Measurements from ENCODE around the gene TOM1L1.

The TOM1L1 gene

DNA sequence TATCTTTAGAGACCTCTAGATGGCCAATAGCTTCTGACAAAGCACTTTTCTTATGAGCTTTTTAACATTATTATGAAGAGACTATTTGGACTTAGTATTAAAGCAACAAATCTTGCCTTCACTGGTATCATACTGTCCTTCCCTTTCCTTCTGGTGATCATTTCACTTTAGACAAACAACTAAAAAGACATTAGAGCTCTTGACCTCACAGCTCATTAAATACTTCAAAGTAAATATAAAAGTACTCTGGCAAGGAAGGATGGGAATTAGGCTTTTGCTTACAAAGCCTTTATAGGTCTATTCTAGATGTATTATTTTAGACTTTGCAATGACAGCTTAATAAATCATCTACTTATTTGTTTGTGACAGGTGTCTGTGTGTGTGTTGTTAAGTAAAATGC lies 79.0 kb downstream of the TOM1L1 start:
- H2BK5ac ChIP-seq (ENCODE audit: low read length), result no peak overlapping the region
- H3K4me1 ChIP-seq (ENCODE audit: control insufficient read depth in 2 of 2, insufficient read depth in 1 of 2, low read depth in 1 of 2, low read length in 2 of 2), result no peaks in the 10 kb centered on the region
- H3K4me3 ChIP-seq (ENCODE audit: low read length in 2 of 2), result no peak overlapping the region
- H3K9ac ChIP-seq (ENCODE audit: low read depth, low read length, poor library complexity), result no peak overlapping the region
- H3K4ac ChIP-seq (ENCODE audit: low read length), result no peak overlapping the region
- H2BK120ac ChIP-seq (ENCODE audit: low read depth, low read length), result no peak overlapping the region
- no peak overlapping the region for H3K14ac ChIP-seq (ENCODE audit: low read length)
- DNase-seq (ENCODE audit: low spot score), result no peak
- H3K27me3 ChIP-seq (ENCODE audit: control insufficient read depth in 3 of 3, insufficient read depth in 3 of 3, low read depth in 1 of 3, low read length in 3 of 3), result no peaks in the 10 kb centered on the region
- peaks cover 4 to 32% of the 10 kb centered on the region in 2 donors for H3K9me3 ChIP-seq (replicated peaks in 1 of 2; ENCODE audit: control insufficient read depth in 2 of 2, insufficient read depth in 1 of 2, low read depth in 1 of 2, low read length in 2 of 2)
- H2AK5ac ChIP-seq (ENCODE audit: low read depth, low read length), result no peak overlapping the region
- H3K4me2 ChIP-seq (ENCODE audit: insufficient read depth, low read length, poor library complexity, severe bottlenecking), result no peak overlapping the region
- H2BK15ac ChIP-seq (ENCODE audit: low read length), result no peak overlapping the region
- peaks cover 0 to under 1% of the 10 kb centered on the region in 2 donors for H3K36me3 ChIP-seq (replicated peaks in 1 of 2; ENCODE audit: control insufficient read depth in 2 of 2, insufficient read depth in 2 of 2, low read length in 2 of 2)
- H3K18ac ChIP-seq (ENCODE audit: low read length), result no peak overlapping the region
- H4K91ac ChIP-seq (ENCODE audit: low read depth, low read length, poor library complexity), result no peak overlapping the region
- no peak overlapping the region for H4K8ac ChIP-seq (ENCODE audit: low read depth, low read length)
- H2BK12ac ChIP-seq (ENCODE audit: low read length), result no peak overlapping the region
- no peak overlapping the region for H2AFZ ChIP-seq (ENCODE audit: low read length)
- no peak overlapping the region for H3K27ac ChIP-seq (replicated peaks; ENCODE audit: low read length)
- H3K23ac ChIP-seq (ENCODE audit: low read depth, low read length, poor library complexity), result no peak overlapping the region
- H3K79me1 ChIP-seq (ENCODE audit: low read depth, low read length), result peaks cover 3% of the 10 kb centered on the region

GRCh38 chr17:54980375-54980774 lies 79.7 kb downstream of the TOM1L1 start:
- Histone ChIP-seq H2BK5ac (ENCODE audit: low read length) (no peak overlapping the region), H4K8ac (ENCODE audit: low read depth, low read length) (no peak overlapping the region), H3K14ac (ENCODE audit: low read length) (no peak overlapping the region), H3K18ac (ENCODE audit: low read length) (no peak overlapping the region), H3K27ac (replicated peaks; ENCODE audit: low read length) (no peak overlapping the region), H2BK120ac (ENCODE audit: low read depth, low read length) (no peak overlapping the region), H2AFZ (ENCODE audit: low read length) (no peak overlapping the region), H3K4me2 (ENCODE audit: insufficient read depth, low read length, poor library complexity, severe bottlenecking) (no peak overlapping the region), H3K4me3 (ENCODE audit: low read length in 2 of 2) (no peak overlapping the region), H3K36me3 (replicated peaks in 1 of 2; ENCODE audit: control insufficient read depth in 2 of 2, insufficient read depth in 2 of 2, low read length in 2 of 2) (no peaks in the 10 kb centered on the region), H3K27me3 (ENCODE audit: control insufficient read depth in 3 of 3, insufficient read depth in 3 of 3, low read depth in 1 of 3, low read length in 3 of 3) (no peaks in the 10 kb centered on the region), H3K79me1 (ENCODE audit: low read depth, low read length) (peaks cover 3% of the 10 kb centered on the region), H3K4me1 (ENCODE audit: control insufficient read depth in 2 of 2, insufficient read depth in 1 of 2, low read depth in 1 of 2, low read length in 2 of 2) (no peaks in the 10 kb centered on the region), H3K23ac (ENCODE audit: low read depth, low read length, poor library complexity) (no peak overlapping the region), H3K9me3 (replicated peaks in 1 of 2; ENCODE audit: control insufficient read depth in 2 of 2, insufficient read depth in 1 of 2, low read depth in 1 of 2, low read length in 2 of 2) (peaks cover 4 to 29% of the 10 kb centered on the region in 2 donors), H2AK5ac (ENCODE audit: low read depth, low read length) (no peak overlapping the region), H3K4ac (ENCODE audit: low read length) (no peak overlapping the region), H4K91ac (ENCODE audit: low read depth, low read length, poor library complexity) (no peak overlapping the region), H2BK12ac (ENCODE audit: low read length) (no peak overlapping the region), H2BK15ac (ENCODE audit: low read length) (no peak overlapping the region), H3K9ac (ENCODE audit: low read depth, low read length, poor library complexity) (no peak overlapping the region)
- no peak for DNase-seq (ENCODE audit: low spot score)
- no CpG with 5 or more reads among the region's 3 CpGs for WGBS, 2 donors (ENCODE audit: extremely low coverage in 2 of 2, insufficient read length in 2 of 2, insufficient replicate concordance in 1 of 2)

DNA sequence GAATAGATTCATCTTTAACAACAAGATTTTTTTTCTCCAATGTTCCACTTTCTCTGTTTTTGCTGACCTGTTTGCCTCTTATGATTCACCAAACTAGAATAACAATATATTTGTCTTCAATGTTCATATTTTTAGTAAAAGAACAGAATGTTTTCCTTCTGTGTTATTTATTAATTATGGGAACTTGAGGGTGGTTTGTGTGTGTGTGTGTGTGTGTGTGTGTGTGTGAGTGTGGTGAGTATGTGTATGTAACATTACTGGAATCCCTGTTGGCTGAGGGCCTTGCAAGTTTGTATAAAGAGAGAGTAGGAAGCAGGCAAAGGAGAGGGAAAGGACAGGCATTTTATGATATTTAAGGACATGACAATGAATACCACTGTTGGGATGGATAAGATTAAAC lies 81.7 kb downstream of the TOM1L1 start:
- no peak overlapping the region for H2BK15ac ChIP-seq (ENCODE audit: low read length)
- H2BK5ac ChIP-seq (ENCODE audit: low read length), result no peak overlapping the region
- no peaks in the 10 kb centered on the region for H3K27me3 ChIP-seq (ENCODE audit: control insufficient read depth in 3 of 3, insufficient read depth in 3 of 3, low read depth in 1 of 3, low read length in 3 of 3)
- no peak overlapping the region for H4K91ac ChIP-seq (ENCODE audit: low read depth, low read length, poor library complexity)
- no peak overlapping the region for H3K9ac ChIP-seq (ENCODE audit: low read depth, low read length, poor library complexity)
- peaks cover 2% of the 10 kb centered on the region for H3K79me1 ChIP-seq (ENCODE audit: low read depth, low read length)
- H3K36me3 ChIP-seq (replicated peaks in 1 of 2; ENCODE audit: control insufficient read depth in 2 of 2, insufficient read depth in 2 of 2, low read length in 2 of 2), result peaks cover 0 to 13% of the 10 kb centered on the region in 2 donors
- H3K18ac ChIP-seq (ENCODE audit: low read length), result no peak overlapping the region
- H3K4me2 ChIP-seq (ENCODE audit: insufficient read depth, low read length, poor library complexity, severe bottlenecking), result no peak overlapping the region
- H3K4me3 ChIP-seq (ENCODE audit: low read length in 2 of 2), result no peak overlapping the region
- H2AK5ac ChIP-seq (ENCODE audit: low read depth, low read length), result no peak overlapping the region
- H3K4ac ChIP-seq (ENCODE audit: low read length), result no peak overlapping the region
- no peak for DNase-seq (ENCODE audit: low spot score)
- H4K8ac ChIP-seq (ENCODE audit: low read depth, low read length), result no peak overlapping the region
- peaks cover 2 to 17% of the 10 kb centered on the region in 2 donors for H3K9me3 ChIP-seq (replicated peaks in 1 of 2; ENCODE audit: control insufficient read depth in 2 of 2, insufficient read depth in 1 of 2, low read depth in 1 of 2, low read length in 2 of 2)
- H3K4me1 ChIP-seq (ENCODE audit: control insufficient read depth in 2 of 2, insufficient read depth in 1 of 2, low read depth in 1 of 2, low read length in 2 of 2), result no peaks in the 10 kb centered on the region
- no peak overlapping the region for H2BK120ac ChIP-seq (ENCODE audit: low read depth, low read length)
- no peak overlapping the region for H3K23ac ChIP-seq (ENCODE audit: low read depth, low read length, poor library complexity)
- no peak overlapping the region for H3K14ac ChIP-seq (ENCODE audit: low read length)
- H3K27ac ChIP-seq (replicated peaks; ENCODE audit: low read length), result no peak overlapping the region
- no peak overlapping the region for H2AFZ ChIP-seq (ENCODE audit: low read length)
- no peak overlapping the region for H2BK12ac ChIP-seq (ENCODE audit: low read length)

GRCh38 chr17:54983260-54983659 lies 82.6 kb downstream of the TOM1L1 start:
- Histone ChIP-seq H3K4me2 (ENCODE audit: insufficient read depth, low read length, poor library complexity, severe bottlenecking) (no peak overlapping the region), H2AFZ (ENCODE audit: low read length) (no peak overlapping the region), H4K8ac (ENCODE audit: low read depth, low read length) (no peak overlapping the region), H2BK12ac (ENCODE audit: low read length) (no peak overlapping the region), H3K36me3 (replicated peaks in 1 of 2; ENCODE audit: control insufficient read depth in 2 of 2, insufficient read depth in 2 of 2, low read length in 2 of 2) (peaks cover 0 to 19% of the 10 kb centered on the region in 2 donors), H2AK5ac (ENCODE audit: low read depth, low read length) (no peak overlapping the region), H2BK15ac (ENCODE audit: low read length) (no peak overlapping the region), H2BK120ac (ENCODE audit: low read depth, low read length) (no peak overlapping the region), H3K18ac (ENCODE audit: low read length) (no peak overlapping the region), H3K27ac (replicated peaks; ENCODE audit: low read length) (no peak overlapping the region), H2BK5ac (ENCODE audit: low read length) (no peak overlapping the region), H3K4me1 (ENCODE audit: control insufficient read depth in 2 of 2, insufficient read depth in 1 of 2, low read depth in 1 of 2, low read length in 2 of 2) (no peaks in the 10 kb centered on the region), H3K9me3 (replicated peaks in 1 of 2; ENCODE audit: control insufficient read depth in 2 of 2, insufficient read depth in 1 of 2, low read depth in 1 of 2, low read length in 2 of 2) (peaks cover 2 to 17% of the 10 kb centered on the region in 2 donors), H3K23ac (ENCODE audit: low read depth, low read length, poor library complexity) (no peak overlapping the region), H3K27me3 (ENCODE audit: control insufficient read depth in 3 of 3, insufficient read depth in 3 of 3, low read depth in 1 of 3, low read length in 3 of 3) (no peaks in the 10 kb centered on the region), H3K4ac (ENCODE audit: low read length) (no peak overlapping the region), H4K91ac (ENCODE audit: low read depth, low read length, poor library complexity) (no peak overlapping the region), H3K79me1 (ENCODE audit: low read depth, low read length) (peaks cover 2% of the 10 kb centered on the region), H3K9ac (ENCODE audit: low read depth, low read length, poor library complexity) (no peak overlapping the region), H3K4me3 (ENCODE audit: low read length in 2 of 2) (no peak overlapping the region), H3K14ac (ENCODE audit: low read length) (no peak overlapping the region)
- DNase-seq (ENCODE audit: low spot score), result no peak

Data from neuronal stem cell (in vitro differentiated cells).